ENCODE results near the gene CCR9. TPM values are rescaled to one million over a fixed set of nuclear protein-coding genes. Genes with fewer than 3 reads are reported as not detected.

Gene CCR9
- total and polyA plus RNA-seq, 8 donors, result 0.12 TPM; not detected in 7

- intact Hi-C loops (cut with DNase I), result no loop called here
- Histone ChIP-seq H3K9me3 (no peaks in the 10 kb centered on the region), H3K27me3 (no peaks in the 10 kb centered on the region), H3K4me3 (no peak overlapping the region), H3K27ac (no peak overlapping the region), H3K36me3 (no peaks in the 10 kb centered on the region), H3K4me1 (no peaks in the 10 kb centered on the region)
- ATAC-seq (no peak), DNase-seq (no peak), FAIRE-seq (no peak)
- no peak for TF ChIP-seq CTCF (IDR thresholded peaks at IDR 0.05)
- 76 to 89% methylated on average over 6 of the region's 6 CpGs for WGBS, 2 donors
Measured at GRCh38 chr3:45894015-45894414, 7.7 kb downstream of the CCR9 start.

- ATAC-seq (no peak), FAIRE-seq (no peak), DNase-seq (no peak)
- no peaks in the 10 kb centered on the region for H3K9me3 ChIP-seq
- no peak for TF ChIP-seq CTCF (IDR thresholded peaks at IDR 0.05)
- no peak overlapping the region for H3K27ac ChIP-seq
- intact Hi-C loops (cut with DNase I), result no loop called here
- no peak overlapping the region for H3K4me3 ChIP-seq
- H3K36me3 ChIP-seq, result no peaks in the 10 kb centered on the region
- H3K4me1 ChIP-seq, result no peaks in the 10 kb centered on the region
- H3K27me3 ChIP-seq, result no peaks in the 10 kb centered on the region
- 91 to 98% methylated on average over 5 of the region's 5 CpGs for WGBS, 2 donors
Measured at GRCh38 chr3:45895686-45896468, 9.5 kb downstream of the CCR9 start.

DNA sequence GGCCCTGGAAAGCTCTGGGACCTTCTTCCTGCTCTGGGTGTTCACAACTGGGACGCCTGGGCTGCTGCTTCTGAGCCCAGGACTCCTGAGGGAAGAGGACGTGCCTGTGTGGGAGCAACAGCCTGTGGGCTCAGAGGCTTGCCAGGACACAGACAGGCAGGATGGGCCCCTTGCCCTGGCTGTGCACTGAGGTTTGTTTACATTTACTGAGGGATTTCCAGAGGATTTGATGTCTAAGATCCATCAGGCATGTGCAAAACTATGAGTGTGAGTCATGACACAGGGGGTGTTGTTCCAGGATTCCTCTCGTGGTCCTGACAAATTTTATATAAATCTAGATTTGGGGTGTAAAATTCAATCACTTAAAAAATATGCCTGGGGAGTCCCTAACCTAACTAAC is 10.6 kb downstream of the CCR9 start:
- Histone ChIP-seq H3K27me3 (no peaks in the 10 kb centered on the region), H3K9me3 (no peaks in the 10 kb centered on the region), H3K36me3 (no peaks in the 10 kb centered on the region), H3K4me1 (no peaks in the 10 kb centered on the region), H3K4me3 (no peak overlapping the region), H3K27ac (no peak overlapping the region)
- WGBS, 2 donors, result 76 to 89% methylated on average over 3 of the region's 3 CpGs
- TF ChIP-seq CTCF (IDR thresholded peaks at IDR 0.05), result no peak
- FAIRE-seq (no peak), ATAC-seq (no peak), DNase-seq (no peak)
- intact Hi-C loops (cut with DNase I), result no loop called here

DNA sequence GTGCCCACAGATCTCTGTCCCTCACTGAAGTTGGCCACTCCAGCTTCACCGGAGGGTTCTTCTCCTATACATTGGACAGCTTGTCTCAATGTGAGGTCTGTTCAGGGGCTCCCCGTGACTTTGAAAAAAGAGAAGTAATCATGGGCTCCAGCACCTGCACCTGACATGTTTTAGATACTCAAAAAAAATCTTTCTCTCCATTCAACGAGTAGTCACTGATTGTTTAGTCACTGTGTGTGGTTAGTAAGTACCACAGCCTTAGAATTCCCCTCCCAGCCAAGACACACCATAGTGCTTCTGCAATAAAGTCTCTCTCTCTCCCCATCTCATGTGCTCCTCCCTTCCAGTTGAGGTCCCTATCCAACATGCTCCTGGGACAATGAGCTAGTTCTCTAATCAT is 18.6 kb downstream of the CCR9 start:
- no peak for ATAC-seq
- no peak for DNase-seq
- Histone ChIP-seq H3K27ac (no peak overlapping the region), H3K27me3 (no peaks in the 10 kb centered on the region), H3K9me3 (no peaks in the 10 kb centered on the region), H3K4me3 (no peak overlapping the region), H3K4me1 (no peaks in the 10 kb centered on the region), H3K36me3 (no peaks in the 10 kb centered on the region)
- no peak for TF ChIP-seq CTCF (IDR thresholded peaks at IDR 0.05)
- intact Hi-C loops (cut with DNase I), result no loop called here
- WGBS, 2 donors, result 78 to 82% methylated on average over 3 of the region's 3 CpGs
- FAIRE-seq, result no peak

GRCh38 chr3:45905755-45906154 is 19.4 kb downstream of the CCR9 start:
- no peak for ATAC-seq
- intact Hi-C loops (cut with DNase I), result no loop called here
- no peak overlapping the region for H3K4me3 ChIP-seq
- H3K27ac ChIP-seq, result no peak overlapping the region
- H3K27me3 ChIP-seq, result no peaks in the 10 kb centered on the region
- 77 to 81% methylated on average over 3 of the region's 3 CpGs for WGBS, 2 donors
- DNase-seq, result no peak
- no peaks in the 10 kb centered on the region for H3K4me1 ChIP-seq
- H3K9me3 ChIP-seq, result no peaks in the 10 kb centered on the region
- no peaks in the 10 kb centered on the region for H3K36me3 ChIP-seq
- TF ChIP-seq CTCF (IDR thresholded peaks at IDR 0.05), result no peak
- FAIRE-seq, result no peak

All from pancreas (tissue), 10 donors.